B cell (primary cell): ENCODE data around the gene ADGRD1. TPM values are rescaled to one million over a fixed set of nuclear protein-coding genes. Genes with fewer than 3 reads are reported as not detected.

ENCODE experiments used
- ATAC-seq: fragments of 200-7000 bp; cut with Tn5 transposase; one replicate; pipeline ENCODE4 v1.10.0; 2021; ENCODE audit warnings: low read depth, mild to moderate bottlenecking, moderate number of reproducible peaks, moderate library complexity
- CTCF ChIA-PET: fragments of 350-600 bp; sonication (Branson Sonifier 250); formaldehyde crosslinking; loops from one replicate; lab custom pipeline; 2021; ENCODE audit warnings: antibody characterized with exemption, inconsistent platforms; lab: Charles Lee
- POLR2A ChIA-PET: fragments of 350-600 bp; sonication (Branson Sonifier 250); formaldehyde crosslinking; loops from one replicate; lab custom pipeline; 2021; ENCODE audit warnings: antibody characterized with exemption; lab: Charles Lee
- DNase-seq: peaks from one replicate; pipeline ENCODE4 v3.0.0; 2013
- H2AFZ ChIP-seq: 2 replicates; pipeline ENCODE4 v1.6.1; 2012; ENCODE audit warnings: mild to moderate bottlenecking, low read depth, low read length; ENCODE audit not compliant: insufficient read depth, poor library complexity, severe bottlenecking
- H3K27ac ChIP-seq, 2 donors: 1 replicate in 1 of 2; 2 replicates in 1 of 2; pipeline ENCODE4 v1.5.1; 2012 to 2013; ENCODE audit warnings: low read length in 2 of 2, mild to moderate bottlenecking in 2 of 2, moderate library complexity in 1 of 2
- H3K27me3 ChIP-seq, 4 experiments: fragments of 200-600 bp in 1 of 4; sonication (generic) in 1 of 4; replicated peaks in 1 of 4; 1 replicate in 2 of 4; 2 replicates in 2 of 4; pipeline versions ENCODE4 v1.6.1 to v1.7.0; 2013 to 2016; ENCODE audit warnings: low read length in 3 of 4, mild to moderate bottlenecking in 2 of 4, mixed read lengths in 1 of 4, moderate library complexity in 1 of 4; ENCODE audit not compliant: insufficient read depth in 4 of 4, control insufficient read depth in 3 of 4; ENCODE audit errors: control extremely low read depth in 1 of 4
- H3K36me3 ChIP-seq, 2 experiments: replicated peaks in 1 of 2; 1 replicate in 1 of 2; 2 replicates in 1 of 2; pipeline versions ENCODE4 v1.6.1 to v1.7.1; 2013; ENCODE audit warnings: low read length in 1 of 2; ENCODE audit not compliant: insufficient read depth in 2 of 2, control insufficient read depth in 1 of 2; ENCODE audit errors: control extremely low read depth in 1 of 2, extremely low read depth in 1 of 2
- H3K4me1 ChIP-seq, 2 donors: fragments of 200-600 bp in 1 of 2; sonication (generic) in 1 of 2; 1 replicate in 1 of 2; 2 replicates in 1 of 2; pipeline versions ENCODE4 v1.5.1 to v1.6.1; 2013 to 2017; ENCODE audit warnings: low read length in 2 of 2; ENCODE audit not compliant: control insufficient read depth in 2 of 2, insufficient read depth in 2 of 2
- H3K4me2 ChIP-seq: replicated peaks from 2 replicates; pipeline ENCODE3; 2012; ENCODE audit warnings: mild to moderate bottlenecking, low read depth, low read length; ENCODE audit not compliant: poor library complexity, severe bottlenecking
- H3K4me3 ChIP-seq, 5 experiments: fragments of 200-600 bp in 1 of 5; sonication (generic) in 1 of 5; 1 replicate in 3 of 5; 2 replicates in 2 of 5; pipeline versions ENCODE4 v1.5.1 to v1.7.0; 2011 to 2016; ENCODE audit warnings: low read length in 4 of 5, mild to moderate bottlenecking in 4 of 5, low read depth in 2 of 5, control low read depth in 1 of 5, moderate library complexity in 1 of 5; ENCODE audit not compliant: insufficient read depth in 1 of 5; ENCODE audit errors: control extremely low read depth in 1 of 5, extremely low read depth in 1 of 5
- H3K79me2 ChIP-seq: fragments of 200-600 bp; sonication (generic); one replicate; pipeline ENCODE4 v1.6.0; 2016; ENCODE audit warnings: low read length; ENCODE audit not compliant: control insufficient read depth, insufficient read depth
- H3K9ac ChIP-seq: fragments of 200-600 bp; sonication (generic); 2 replicates; pipeline ENCODE4 v1.6.1; 2017; ENCODE audit warnings: mild to moderate bottlenecking, low read length, moderate library complexity
- H3K9me3 ChIP-seq, 3 donors: one replicate each; pipeline versions ENCODE4 v1.6.1 to v1.7.1; 2013; ENCODE audit warnings: low read length in 2 of 3; ENCODE audit not compliant: control insufficient read depth in 2 of 3, insufficient read depth in 1 of 3; ENCODE audit errors: control extremely low read depth in 1 of 3
- H4K20me1 ChIP-seq: 2 replicates; pipeline ENCODE4 v1.6.0; 2012; ENCODE audit warnings: mild to moderate bottlenecking, low read length; ENCODE audit not compliant: insufficient read depth, control insufficient read depth, poor library complexity, severe bottlenecking
- H3K27ac Mint-ChIP-seq: one replicate; pipeline ENCODE4 v1.8.0; 2021; ENCODE audit warnings: mixed read lengths
- H3K27me3 Mint-ChIP-seq: one replicate; pipeline ENCODE4 v1.8.0; 2021; ENCODE audit warnings: mixed read lengths
- H3K4me1 Mint-ChIP-seq: one replicate; pipeline ENCODE4 v1.8.0; 2021; ENCODE audit warnings: mixed read lengths
- H3K4me3 Mint-ChIP-seq: one replicate; pipeline ENCODE4 v1.8.0; 2021; ENCODE audit warnings: mixed read lengths
- H3K9me3 Mint-ChIP-seq: one replicate; pipeline ENCODE4 v1.8.0; 2022; ENCODE audit warnings: mixed read lengths; ENCODE audit not compliant: insufficient read depth
- EZH2 ChIP-seq: IDR thresholded peaks from 2 replicates; pipeline ENCODE4 v1.6.1; 2012; ENCODE audit warnings: borderline replicate concordance, low read depth, mild to moderate bottlenecking, moderate library complexity, low read length; ENCODE audit not compliant: insufficient read depth, poor library complexity, severe bottlenecking
- WGBS: methylation state at CpG from one replicate; pipeline ENCODE4 v1.1.5; 2013; ENCODE audit warnings: missing lambda C conversion rate; ENCODE audit not compliant: insufficient coverage; 5-methylcytosine and 5-hydroxymethylcytosine counted together
- intact Hi-C: fragments of 100-400 bp; cut with micrococcal nuclease; formaldehyde crosslinking; loops from one replicate; pipeline ENCODE4 v1.10.0; 2022
- polyA plus RNA-seq: library from polyadenylated mRNA; depleted of rRNA; stranded (reverse); fragments of >200 nt; gene quantifications from 2 replicates; pipeline ENCODE4 v1.2.3, GENCODE V29; 2012
- total RNA-seq, 2 donors: library from RNA; stranded (reverse); fragments of 120-200 nt in 1 of 2; gene quantifications; 1 replicate in 1 of 2; 2 replicates in 1 of 2; pipeline versions ENCODE4 v1.2.3 to v1.2.4, GENCODE V29; 2013 to 2022
- TF ChIP-seq, protein P1 (sequence below): fragments of 200-600 bp; IDR thresholded peaks from one replicate; pipeline ENCODE4 v1.8.0; 2022; ENCODE audit warnings: antibody characterized with exemption, mild to moderate bottlenecking

ADGRD1 gene
- total and polyA plus RNA-seq, 2 donors (not counting 1 experiment from before 2014, with no cell fraction given) = 1.1 to 2.2 TPM

DNA sequence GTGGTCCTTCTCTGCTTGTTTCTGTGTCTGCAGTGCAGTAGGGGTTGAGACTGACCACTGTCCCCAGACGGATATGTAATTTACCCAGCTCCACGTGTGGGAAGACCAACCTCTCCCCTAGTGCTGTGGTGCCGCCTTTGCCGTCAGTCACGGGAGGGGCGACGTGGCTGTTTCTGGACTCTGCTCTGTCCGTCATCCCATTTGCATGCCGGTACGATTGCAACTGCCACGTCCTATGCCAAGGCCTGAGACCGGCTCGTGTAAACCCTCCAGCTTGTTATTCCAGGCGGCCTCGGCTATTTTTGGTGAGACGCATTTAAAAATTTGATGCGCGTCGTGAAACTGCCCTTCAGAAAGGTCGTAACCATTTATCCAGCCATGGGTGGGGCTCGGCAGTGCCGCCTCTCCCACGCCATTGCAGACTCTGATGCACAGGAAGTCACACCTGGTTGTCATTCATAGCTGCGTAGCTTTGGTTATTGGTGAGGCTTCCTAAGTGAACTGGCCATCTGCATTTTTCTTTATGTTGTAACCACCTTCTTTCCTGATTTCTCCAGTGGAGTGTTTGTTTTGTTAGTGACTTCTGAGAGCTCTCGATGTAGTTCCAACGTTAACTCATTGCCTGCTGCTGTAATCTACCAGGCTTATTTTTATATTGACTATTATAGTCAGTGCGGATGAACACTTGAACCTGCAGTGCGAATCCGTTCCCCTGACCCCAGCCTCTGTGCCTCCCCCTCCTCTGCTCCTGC, 75.1 kb downstream of the ADGRD1 start:
- Histone ChIP-seq H3K4me3 (no peak overlapping the region), H2AFZ (no peak overlapping the region), H3K27me3 (peaks cover 0 to 2% (median 0%) of the 10 kb centered on the region in 4 experiments), H3K9ac (no peak overlapping the region), H3K4me1 (peaks cover 6 to 7% of the 10 kb centered on the region in 2 donors), H3K9me3 (peaks cover 0 to 8% (median 0%) of the 10 kb centered on the region in 3 donors), H3K36me3 (no peaks in the 10 kb centered on the region), H3K4me2 (no peak overlapping the region), H3K79me2 (no peaks in the 10 kb centered on the region), H4K20me1 (no peaks in the 10 kb centered on the region), H3K27ac (no peak overlapping the region)
- intact Hi-C loops = no loop called here
- TF ChIP-seq EZH2 = no peak
- TF ChIP-seq, protein P1, sequence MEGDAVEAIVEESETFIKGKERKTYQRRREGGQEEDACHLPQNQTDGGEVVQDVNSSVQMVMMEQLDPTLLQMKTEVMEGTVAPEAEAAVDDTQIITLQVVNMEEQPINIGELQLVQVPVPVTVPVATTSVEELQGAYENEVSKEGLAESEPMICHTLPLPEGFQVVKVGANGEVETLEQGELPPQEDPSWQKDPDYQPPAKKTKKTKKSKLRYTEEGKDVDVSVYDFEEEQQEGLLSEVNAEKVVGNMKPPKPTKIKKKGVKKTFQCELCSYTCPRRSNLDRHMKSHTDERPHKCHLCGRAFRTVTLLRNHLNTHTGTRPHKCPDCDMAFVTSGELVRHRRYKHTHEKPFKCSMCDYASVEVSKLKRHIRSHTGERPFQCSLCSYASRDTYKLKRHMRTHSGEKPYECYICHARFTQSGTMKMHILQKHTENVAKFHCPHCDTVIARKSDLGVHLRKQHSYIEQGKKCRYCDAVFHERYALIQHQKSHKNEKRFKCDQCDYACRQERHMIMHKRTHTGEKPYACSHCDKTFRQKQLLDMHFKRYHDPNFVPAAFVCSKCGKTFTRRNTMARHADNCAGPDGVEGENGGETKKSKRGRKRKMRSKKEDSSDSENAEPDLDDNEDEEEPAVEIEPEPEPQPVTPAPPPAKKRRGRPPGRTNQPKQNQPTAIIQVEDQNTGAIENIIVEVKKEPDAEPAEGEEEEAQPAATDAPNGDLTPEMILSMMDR = no peak
- peaks cover 7% of the 10 kb centered on the region for H3K27me3 Mint-ChIP-seq
- no peak overlapping the region for H3K4me3 Mint-ChIP-seq
- ATAC-seq (no peak), DNase-seq (no peak)
- ChIA-PET CTCF (no interaction called here), POLR2A (no interaction called here)
- no peak overlapping the region for H3K27ac Mint-ChIP-seq
- 90% methylated on average over 25 of the region's 29 CpGs for WGBS
- no peaks in the 10 kb centered on the region for H3K9me3 Mint-ChIP-seq
- no peaks in the 10 kb centered on the region for H3K4me1 Mint-ChIP-seq

DNA sequence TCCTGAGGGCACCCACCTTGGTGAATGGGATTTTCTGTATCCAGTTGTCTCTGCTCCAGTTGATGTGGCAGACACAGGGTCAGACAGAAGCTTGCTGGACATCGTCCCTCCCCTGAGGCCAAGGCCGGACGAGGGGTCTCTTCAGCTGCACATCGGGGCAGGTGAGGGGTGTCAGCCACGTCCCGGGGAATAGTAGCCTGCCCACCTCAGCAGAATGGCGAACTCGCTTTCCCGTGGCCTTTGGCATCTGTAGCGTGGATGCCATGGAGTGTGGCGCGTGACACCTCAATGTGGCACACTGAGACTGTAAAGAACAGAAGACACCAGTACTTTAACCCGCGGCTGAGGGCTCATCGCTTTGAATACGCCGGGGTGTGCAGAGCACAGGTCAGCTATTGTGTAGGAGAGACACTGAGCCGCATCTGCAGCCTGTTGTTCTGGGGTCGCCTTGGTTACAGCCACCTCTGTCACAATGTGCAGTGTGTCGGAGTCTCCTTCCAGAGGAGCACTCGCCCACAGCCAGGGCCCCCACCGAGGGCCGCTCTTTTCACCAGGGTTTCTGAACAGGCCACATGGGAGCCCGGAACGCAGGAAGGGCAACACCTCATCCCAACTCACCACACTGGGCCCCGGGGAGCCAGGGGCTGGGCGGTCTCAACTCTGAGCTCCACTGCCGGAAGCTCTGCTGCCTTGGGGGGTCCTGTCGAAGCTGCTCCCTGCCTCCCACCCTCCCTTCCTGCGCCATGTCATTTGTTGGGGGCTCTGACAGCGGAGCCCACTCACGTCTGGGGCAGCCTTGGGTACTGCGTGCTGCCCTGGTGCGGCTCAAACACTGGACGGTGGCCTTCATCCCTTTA, 77.0 kb downstream of the ADGRD1 start:
- Histone ChIP-seq H3K4me2 (no peak overlapping the region), H3K27me3 (peaks cover 0 to 2% (median 0%) of the 10 kb centered on the region in 4 experiments), H3K9me3 (peaks cover 0 to 8% (median 0%) of the 10 kb centered on the region in 3 donors), H4K20me1 (no peaks in the 10 kb centered on the region), H3K4me3 (no peak overlapping the region), H3K4me1 (peaks cover 14 to 17% of the 10 kb centered on the region in 2 donors), H3K36me3 (no peaks in the 10 kb centered on the region), H3K79me2 (no peaks in the 10 kb centered on the region), H3K27ac (no peak overlapping the region), H3K9ac (no peak overlapping the region), H2AFZ (no peak overlapping the region)
- 92% methylated on average over 34 of the region's 35 CpGs for WGBS
- intact Hi-C loops = no loop called here
- no peak for ATAC-seq
- no peak overlapping the region for H3K4me3 Mint-ChIP-seq
- ChIA-PET POLR2A (no interaction called here), CTCF (no interaction called here)
- H3K27ac Mint-ChIP-seq = no peak overlapping the region
- TF ChIP-seq, protein P1 = no peak
- no peak for TF ChIP-seq EZH2
- peaks cover 7% of the 10 kb centered on the region for H3K27me3 Mint-ChIP-seq
- no peak for DNase-seq
- no peaks in the 10 kb centered on the region for H3K4me1 Mint-ChIP-seq
- no peaks in the 10 kb centered on the region for H3K9me3 Mint-ChIP-seq
